ENCODE results near the gene CNOT3. TPM values are rescaled to one million over a fixed set of nuclear protein-coding genes. Genes with fewer than 3 reads are reported as not detected.
"Not testable (repeated sequence)": the region's sequence is repeated elsewhere in the genome, so short reads cannot be mapped to it uniquely, and the experiment has no call there.

CNOT3 gene
- polyA plus RNA-seq, 12 donors, result 29.8 to 595 (median 38.1) TPM

- DNase-seq, result peak; percentile 91
These were observed 30.8 kb downstream of the CNOT3 start for GRCh38 chr19:54168174-54168917.

- DNase-seq, result no peak
These were observed 31.7 kb downstream of the CNOT3 start for GRCh38 chr19:54169149-54169740.

GRCh38 chr19:54171736-54172431 lies 34.3 kb downstream of the CNOT3 start:
- DNase-seq, result not testable (repeated sequence)

- no peak for DNase-seq
These were observed 35.2 kb downstream of the CNOT3 start, which contains the start of gene TMC4 for GRCh38 chr19:54172471-54173358. Gene TMC4, minus strand, starts transcription at chr19:54173160. Its CDS starts 43 bp downstream, at chr19:54173117.

GRCh38 chr19:54173359-54173699 lies 35.8 kb downstream of the CNOT3 start:
- no peak for DNase-seq

GRCh38 chr19:54173951-54174834 lies 36.6 kb downstream of the CNOT3 start:
- no peak for DNase-seq

- no peak for DNase-seq
These were observed 41.2 kb downstream of the CNOT3 start for GRCh38 chr19:54178581-54179261.

GRCh38 chr19:54179262-54179852 lies 41.8 kb downstream of the CNOT3 start:
- no peak for DNase-seq

GRCh38 chr19:54179921-54180461 lies 42.4 kb downstream of the CNOT3 start:
- no peak for DNase-seq

GRCh38 chr19:54180691-54181091 lies 43.1 kb downstream of the CNOT3 start:
- DNase-seq, result no peak

- not testable (repeated sequence) for DNase-seq
These were observed 44.3 kb downstream of the CNOT3 start for GRCh38 chr19:54181894-54182293.

GRCh38 chr19:54183431-54183830 lies 45.9 kb downstream of the CNOT3 start:
- no peak for DNase-seq

GRCh38 chr19:54186351-54186750 lies 48.8 kb downstream of the CNOT3 start:
- DNase-seq, result no peak

GRCh38 chr19:54186934-54187381 lies 49.4 kb downstream of the CNOT3 start:
- DNase-seq, result no peak

GRCh38 chr19:54188215-54188871 lies 50.8 kb downstream of the CNOT3 start:
- DNase-seq, result no peak

- DNase-seq, result no peak
These were observed 51.7 kb downstream of the CNOT3 start, which contains the start of gene MBOAT7 for GRCh38 chr19:54189145-54189734. Gene MBOAT7, minus strand, starts transcription at chr19:54189580. Its CDS starts 1,072 bp downstream, at chr19:54188508.

- peak; percentile 100 for DNase-seq
These were observed 52.4 kb downstream of the CNOT3 start for GRCh38 chr19:54189735-54190502.

Measured in muscle of arm (tissue), 12 donors.